Measurements from ENCODE around the gene BANK1. TPM values are rescaled to one million over a fixed set of nuclear protein-coding genes. Genes with fewer than 3 reads are reported as not detected.

Gene BANK1
- total and polyA plus RNA-seq, 8 donors = 0.31 to 24.3 (median 2.1) TPM; not detected in 1

GRCh38 chr4:101855239-101855638, 64.7 kb downstream of the BANK1 start:
- no peak for TF ChIP-seq POLR2A (IDR thresholded peaks at IDR 0.05)
- no peak for TF ChIP-seq POLR2AphosphoS5 (IDR thresholded peaks at IDR 0.05)
- TF ChIP-seq EP300 (IDR thresholded peaks at IDR 0.05) = no peak
- TF ChIP-seq CTCF (IDR thresholded peaks at IDR 0.05) = no peak
- WGBS, 5 donors = 94 to 100% (median 96%) methylated on average over 1 of the region's 1 CpG
- no peaks in the 10 kb centered on the region for H3K27me3 ChIP-seq
- no peaks in the 10 kb centered on the region for H3K36me3 ChIP-seq
- no peak overlapping the region for H3K27ac ChIP-seq
- H3K4me1 ChIP-seq = no peaks in the 10 kb centered on the region
- DNase-seq = no peak
- no peak overlapping the region for H3K4me3 ChIP-seq
- intact Hi-C loops (cut with DNase I; ENCODE audit: low total_unique reads) = no loop called here
- no peaks in the 10 kb centered on the region for H3K9me3 ChIP-seq

- Histone ChIP-seq H3K27ac (no peak overlapping the region), H3K36me3 (no peaks in the 10 kb centered on the region), H3K9me3 (no peaks in the 10 kb centered on the region), H3K4me1 (no peaks in the 10 kb centered on the region), H3K4me3 (no peak overlapping the region), H3K27me3 (no peaks in the 10 kb centered on the region)
- intact Hi-C loops (cut with DNase I; ENCODE audit: low total_unique reads) = no loop called here
- no peak for DNase-seq
- WGBS, 5 donors = 66 to 81% (median 74%) methylated on average over 2 of the region's 2 CpGs
- TF ChIP-seq POLR2AphosphoS5 (IDR thresholded peaks at IDR 0.05) (no peak), EP300 (IDR thresholded peaks at IDR 0.05) (no peak), POLR2A (IDR thresholded peaks at IDR 0.05) (no peak), CTCF (IDR thresholded peaks at IDR 0.05) (no peak)
Observed at GRCh38 chr4:101856149-101856548, 65.6 kb downstream of the BANK1 start.

- WGBS, 5 donors = 90 to 95% (median 94%) methylated on average over 2 of the region's 2 CpGs
- TF ChIP-seq POLR2AphosphoS5 (IDR thresholded peaks at IDR 0.05) (no peak), EP300 (IDR thresholded peaks at IDR 0.05) (no peak), POLR2A (IDR thresholded peaks at IDR 0.05) (no peak), CTCF (IDR thresholded peaks at IDR 0.05) (no peak)
- no peaks in the 10 kb centered on the region for H3K36me3 ChIP-seq
- no peaks in the 10 kb centered on the region for H3K27me3 ChIP-seq
- intact Hi-C loops (cut with DNase I; ENCODE audit: low total_unique reads) = no loop called here
- DNase-seq = no peak
- no peaks in the 10 kb centered on the region for H3K9me3 ChIP-seq
- no peak overlapping the region for H3K27ac ChIP-seq
- H3K4me3 ChIP-seq = no peak overlapping the region
- no peaks in the 10 kb centered on the region for H3K4me1 ChIP-seq
Observed at GRCh38 chr4:101857176-101857575, 66.6 kb downstream of the BANK1 start.

- H3K27ac ChIP-seq = no peak overlapping the region
- intact Hi-C loops (cut with DNase I; ENCODE audit: low total_unique reads) = no loop called here
- DNase-seq = no peak
- no peaks in the 10 kb centered on the region for H3K27me3 ChIP-seq
- no peaks in the 10 kb centered on the region for H3K36me3 ChIP-seq
- H3K9me3 ChIP-seq = no peaks in the 10 kb centered on the region
- H3K4me1 ChIP-seq = no peaks in the 10 kb centered on the region
- TF ChIP-seq POLR2AphosphoS5 (IDR thresholded peaks at IDR 0.05) = no peak
- TF ChIP-seq CTCF (IDR thresholded peaks at IDR 0.05) = no peak
- TF ChIP-seq EP300 (IDR thresholded peaks at IDR 0.05) = no peak
- TF ChIP-seq POLR2A (IDR thresholded peaks at IDR 0.05) = no peak
- WGBS, 5 donors = 76 to 84% (median 79%) methylated on average over 4 of the region's 4 CpGs
- H3K4me3 ChIP-seq = no peak overlapping the region
Observed at GRCh38 chr4:101858641-101859040, 68.1 kb downstream of the BANK1 start.

All from stomach (tissue), 9 donors.